ENCODE results near the gene EDARADD. TPM values are rescaled to one million over a fixed set of nuclear protein-coding genes. Genes with fewer than 3 reads are reported as not detected.

EDARADD gene
- total RNA-seq, 2 experiments from 2014 or later: not detected

DNA sequence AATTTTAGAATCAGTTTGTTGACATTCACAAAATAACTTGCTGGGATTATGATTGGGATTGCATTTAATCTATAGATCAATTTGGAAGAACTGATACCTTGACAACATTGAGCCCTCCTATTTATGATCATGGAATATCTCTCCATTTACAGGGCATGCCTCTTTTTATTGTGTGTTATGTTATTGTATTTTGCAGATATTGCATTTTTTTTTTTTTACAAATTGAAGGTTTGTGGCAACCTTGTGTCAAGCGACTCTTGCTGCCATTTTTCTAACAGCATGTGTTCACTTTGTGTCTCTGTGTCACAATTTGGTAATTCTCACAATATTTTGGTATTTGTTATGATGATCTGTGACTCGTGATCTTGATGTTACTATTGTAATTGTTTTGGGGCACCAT, 46.3 kb downstream of the EDARADD start:
- Histone ChIP-seq H3K36me3 (ENCODE audit: insufficient read depth, low read length) (no peaks in the 10 kb centered on the region), H3K27ac (ENCODE audit: low read depth, low read length, poor library complexity, severe bottlenecking) (no peak overlapping the region), H3K9me3 (ENCODE audit: low read length) (no peaks in the 10 kb centered on the region), H3K4me1 (ENCODE audit: insufficient read depth, low read length, poor library complexity, severe bottlenecking) (no peaks in the 10 kb centered on the region), H3K79me2 (ENCODE audit: insufficient read depth, low read depth, low read length) (no peaks in the 10 kb centered on the region), H4K20me1 (ENCODE audit: insufficient read depth, low read length) (no peaks in the 10 kb centered on the region), H3K4me2 (ENCODE audit: low read length) (no peak overlapping the region), H3K4me3 (ENCODE audit: low read depth, low read length, poor library complexity, severe bottlenecking) (no peak overlapping the region), H2AFZ (ENCODE audit: low read length) (no peak overlapping the region), H3K9me2 (ENCODE audit: insufficient read depth, low read length) (no peaks in the 10 kb centered on the region)
- intact Hi-C loops (cut with micrococcal nuclease; ENCODE audit: unreplicated experiment): no loop called here
- no peak for DNase-seq (ENCODE audit: low spot score)
- BruUV-seq (replicated peaks): no TSS peak
- ChIA-PET POLR2A (interaction anchor here (1.1 kb wide), 1 partner anchor 9 kb away, joined by 3 read pairs; no protein-coding TSS in a partner anchor), CTCF (ENCODE audit: unreplicated experiment) (no interaction called here)
- TF ChIP-seq CTCF (conservative IDR thresholded peaks at IDR 0.05; ENCODE audit: low read length) (no peak), EZH2phosphoT487 (IDR thresholded peaks at IDR 0.05; ENCODE audit: borderline replicate concordance, low read depth, low read length) (no peak)

DNA sequence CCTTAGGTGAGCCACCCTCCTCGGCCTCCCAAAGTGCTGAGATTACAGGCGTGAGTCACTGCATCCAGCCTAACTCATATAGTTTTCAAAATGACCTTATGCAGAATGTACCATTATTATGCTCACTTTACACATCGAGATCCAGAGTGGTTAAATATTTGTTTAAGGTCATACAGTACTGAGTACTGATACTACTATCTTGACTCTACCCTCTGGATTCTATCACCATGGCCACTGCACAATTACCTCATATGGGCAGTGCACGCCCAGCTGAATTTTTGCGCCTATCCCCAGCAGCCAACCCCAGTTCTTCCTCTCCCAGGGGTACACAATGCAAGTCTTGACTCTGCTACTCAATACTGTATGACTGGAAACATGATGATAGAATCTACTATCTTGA, 56.7 kb downstream of the EDARADD start:
- no peaks in the 10 kb centered on the region for H3K9me2 ChIP-seq (ENCODE audit: insufficient read depth, low read length)
- H3K4me1 ChIP-seq (ENCODE audit: insufficient read depth, low read length, poor library complexity, severe bottlenecking): no peaks in the 10 kb centered on the region
- no peaks in the 10 kb centered on the region for H4K20me1 ChIP-seq (ENCODE audit: insufficient read depth, low read length)
- CTCF ChIA-PET (ENCODE audit: unreplicated experiment): no interaction called here
- no peaks in the 10 kb centered on the region for H3K79me2 ChIP-seq (ENCODE audit: insufficient read depth, low read depth, low read length)
- no peak overlapping the region for H3K4me2 ChIP-seq (ENCODE audit: low read length)
- H2AFZ ChIP-seq (ENCODE audit: low read length): no peak overlapping the region
- intact Hi-C loops (cut with micrococcal nuclease; ENCODE audit: unreplicated experiment): loop anchor here (10.0 kb wide), 1 partner anchor 346 kb away; no protein-coding TSS in a partner anchor
- no peak overlapping the region for H3K27ac ChIP-seq (ENCODE audit: low read depth, low read length, poor library complexity, severe bottlenecking)
- H3K9me3 ChIP-seq (ENCODE audit: low read length): no peaks in the 10 kb centered on the region
- TF ChIP-seq CTCF (conservative IDR thresholded peaks at IDR 0.05; ENCODE audit: low read length) (no peak), EZH2phosphoT487 (IDR thresholded peaks at IDR 0.05; ENCODE audit: borderline replicate concordance, low read depth, low read length) (no peak)
- BruUV-seq (replicated peaks): no TSS peak
- no peaks in the 10 kb centered on the region for H3K36me3 ChIP-seq (ENCODE audit: insufficient read depth, low read length)
- POLR2A ChIA-PET: interaction anchor here (0.6 kb wide), 2 partner anchors 237 to 1955 kb away, joined by 3 read pairs; no protein-coding TSS in a partner anchor
- no peak overlapping the region for H3K4me3 ChIP-seq (ENCODE audit: low read depth, low read length, poor library complexity, severe bottlenecking)
- DNase-seq (ENCODE audit: low spot score): no peak

DNA sequence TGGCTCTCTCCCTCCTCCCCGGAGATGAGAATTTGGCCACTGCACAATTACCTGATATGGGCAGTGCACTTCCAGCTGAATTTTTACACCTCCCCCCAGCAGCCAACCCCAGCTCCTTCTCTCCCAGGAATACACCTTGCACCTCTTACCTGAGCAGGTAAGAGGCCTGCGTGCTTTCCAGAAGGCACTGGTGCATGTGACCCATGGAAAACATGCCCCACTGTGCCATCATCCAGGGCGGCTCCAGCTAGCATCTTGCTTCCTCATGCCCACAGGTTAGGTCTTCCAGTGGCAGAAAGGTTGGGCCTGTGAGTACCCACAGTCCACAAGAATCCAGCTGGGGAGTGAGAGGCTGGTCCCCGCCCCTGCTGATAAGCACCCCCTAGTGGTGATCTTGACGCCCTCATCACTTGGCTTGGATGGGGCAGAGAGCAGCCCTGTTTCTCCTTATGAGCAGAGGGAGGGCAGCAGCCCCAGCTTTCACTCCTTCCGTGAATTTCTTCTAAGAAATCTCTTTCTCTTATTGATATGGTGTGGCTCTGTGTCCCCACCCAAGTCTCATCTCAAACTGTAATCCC, 57.8 kb downstream of the EDARADD start:
- intact Hi-C loops (cut with micrococcal nuclease; ENCODE audit: unreplicated experiment): loop anchor here (10.0 kb wide), 1 partner anchor 347 kb away; no protein-coding TSS in a partner anchor
- ChIA-PET CTCF (ENCODE audit: unreplicated experiment) (no interaction called here), POLR2A (interaction anchor here (0.6 to 0.8 kb wide), 4 partner anchors 12 to 1542 kb away, joined by 3 to 6 read pairs (median 4); no protein-coding TSS in a partner anchor)
- no peaks in the 10 kb centered on the region for H3K79me2 ChIP-seq (ENCODE audit: insufficient read depth, low read depth, low read length)
- no peak overlapping the region for H2AFZ ChIP-seq (ENCODE audit: low read length)
- no peaks in the 10 kb centered on the region for H3K9me3 ChIP-seq (ENCODE audit: low read length)
- TF ChIP-seq CTCF (conservative IDR thresholded peaks at IDR 0.05; ENCODE audit: low read length) (peak; percentile 71), EZH2phosphoT487 (IDR thresholded peaks at IDR 0.05; ENCODE audit: borderline replicate concordance, low read depth, low read length) (no peak)
- H3K4me1 ChIP-seq (ENCODE audit: insufficient read depth, low read length, poor library complexity, severe bottlenecking): no peaks in the 10 kb centered on the region
- H3K4me2 ChIP-seq (ENCODE audit: low read length): no peak overlapping the region
- BruUV-seq (replicated peaks): no TSS peak
- no peaks in the 10 kb centered on the region for H3K36me3 ChIP-seq (ENCODE audit: insufficient read depth, low read length)
- no peaks in the 10 kb centered on the region for H3K9me2 ChIP-seq (ENCODE audit: insufficient read depth, low read length)
- H4K20me1 ChIP-seq (ENCODE audit: insufficient read depth, low read length): no peaks in the 10 kb centered on the region
- H3K27ac ChIP-seq (ENCODE audit: low read depth, low read length, poor library complexity, severe bottlenecking): no peak overlapping the region
- DNase-seq (ENCODE audit: low spot score): peak; percentile 30
- no peak overlapping the region for H3K4me3 ChIP-seq (ENCODE audit: low read depth, low read length, poor library complexity, severe bottlenecking)
